ENCODE data around the gene C2orf49. TPM values are rescaled to one million over a fixed set of nuclear protein-coding genes. Genes with fewer than 3 reads are reported as not detected.

C2orf49 gene
- total and polyA plus RNA-seq, 2 of the 8 experiments (the other 6 are each of a cell fraction or from before 2014, with no cell fraction given) = 5.6 to 19.9 TPM

DNA sequence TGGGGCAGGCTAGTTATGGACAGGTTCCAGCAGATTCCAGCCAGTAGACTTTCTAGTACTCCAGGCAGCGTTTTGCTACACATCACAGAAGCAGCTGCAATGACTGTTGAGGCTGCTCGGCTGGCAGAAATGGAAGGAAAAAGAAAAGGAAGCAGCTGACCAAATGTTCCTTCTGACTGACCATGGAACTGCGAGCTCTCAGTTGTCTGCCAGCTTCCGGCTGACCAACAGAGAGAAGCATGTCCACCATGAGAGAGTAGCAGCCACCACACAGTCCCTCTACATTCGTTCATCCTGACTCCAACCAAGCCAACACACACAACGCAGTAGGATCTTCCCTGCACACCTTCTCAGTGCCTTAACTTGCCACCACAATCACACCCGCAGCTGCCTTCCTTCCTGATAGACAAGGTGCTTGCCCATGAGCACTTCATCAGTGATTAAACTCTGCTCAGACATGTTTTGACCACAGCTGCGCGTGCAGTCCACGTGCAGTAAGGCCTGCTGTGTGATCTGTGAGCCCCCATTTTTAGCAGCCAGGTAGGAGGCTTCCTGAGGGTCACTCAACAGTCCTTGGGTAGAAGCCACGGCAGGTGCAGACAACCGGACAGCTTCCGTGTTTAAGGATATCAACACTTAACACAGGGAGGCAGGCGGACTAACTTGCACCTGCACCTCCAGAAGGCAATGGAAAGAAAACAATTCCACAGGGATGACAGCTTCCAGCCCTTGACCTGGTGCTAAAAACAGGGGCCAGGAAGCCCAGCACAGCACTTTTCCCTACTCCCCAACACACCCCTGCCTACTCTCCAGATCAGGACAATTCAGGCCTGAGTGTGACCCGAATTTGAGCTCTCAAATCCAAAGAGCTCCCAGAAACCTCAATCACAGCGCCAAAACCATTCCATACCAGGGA lies 8.8 kb upstream of the C2orf49 start:
- peaks cover 3 to 56% of the 10 kb centered on the region in 2 experiments; a peak in 2 of 4 replicates for H3K79me2 ChIP-seq (ENCODE audit: control insufficient read depth in 1 of 2, insufficient read depth in 2 of 2, low read length in 2 of 2)
- H3K23ac ChIP-seq (ENCODE audit: insufficient read length) = no peak overlapping the region
- H2BK5ac ChIP-seq (ENCODE audit: low read depth, low read length) = peak overlapping the region; percentile 15; the same call in 1 of the 2 replicates
- H3K4me1 ChIP-seq (replicated peaks in 1 of 4; ENCODE audit: control insufficient read depth in 3 of 4, insufficient read depth in 4 of 4, low read length in 3 of 4) = peaks cover 5 to 12% (median 10%) of the 10 kb centered on the region in 4 experiments; a peak in 5 of 7 replicates
- H2BK15ac ChIP-seq (ENCODE audit: low read length) = peak overlapping the region; percentile 98; the same call in 1 of the 2 replicates
- H2BK12ac ChIP-seq (ENCODE audit: low read depth, low read length) = peak overlapping the region; percentile 82; the same call in 1 of the 2 replicates
- no peak overlapping the region; the same call in 1 of the 2 replicates for H2AK5ac ChIP-seq (ENCODE audit: low read depth, low read length)
- WGBS, 2 experiments (ENCODE audit: extremely low coverage in 1 of 2, insufficient coverage in 1 of 2, insufficient read length in 1 of 2, insufficient replicate concordance in 2 of 2, low coverage in 1 of 2, low lambda C conversion rate in 2 of 2, missing lambda C conversion rate in 1 of 2) = 78% methylated on average over 16 of the region's 16 CpGs; no CpG with 5 or more reads in 1 of the 2 experiments
- peak overlapping the region; percentile 95 to 98 for H3K4me2 ChIP-seq (ENCODE audit: insufficient read depth in 1 of 2, low read depth in 2 of 2, low read length in 2 of 2)
- H4K5ac ChIP-seq (ENCODE audit: insufficient read length, low read depth, low read length) = no peak overlapping the region
- peak overlapping the region; percentile 1 for H3K4ac ChIP-seq (replicated peaks; ENCODE audit: insufficient read length, low read depth, low read length)
- H2AFZ ChIP-seq (ENCODE audit: low read length) = peak overlapping the region; percentile 71; the same call in 1 of the 2 replicates
- no peak overlapping the region for H2BK120ac ChIP-seq (replicated peaks; ENCODE audit: low read depth, low read length)
- H3K56ac ChIP-seq (replicated peaks; ENCODE audit: insufficient read length, low read depth, low read length) = no peak overlapping the region
- no peak for DNase-seq (ENCODE audit: low read depth in 1 of 2, low spot score in 2 of 2)
- no peaks in the 10 kb centered on the region for H3K36me3 ChIP-seq (ENCODE audit: control insufficient read depth in 2 of 4, insufficient read depth in 4 of 4, low read length in 3 of 4)
- H2BK20ac ChIP-seq (ENCODE audit: low read length) = no peak overlapping the region
- H4K8ac ChIP-seq (ENCODE audit: extremely low read depth, insufficient read depth, low read length) = peak overlapping the region; percentile 19
- H3K4me3 ChIP-seq (ENCODE audit: extremely low read depth in 1 of 4, insufficient read depth in 2 of 4, low read depth in 3 of 4, low read length in 4 of 4) = peak overlapping the region; percentile 64 to 78 (median 74)
- no peak overlapping the region for H3K27ac ChIP-seq (ENCODE audit: low read depth, low read length)
- peak overlapping the region; percentile 25 for H4K91ac ChIP-seq (replicated peaks; ENCODE audit: insufficient read length, low read length)
- no peaks in the 10 kb centered on the region; a peak in 1 of 7 replicates for H3K27me3 ChIP-seq (replicated peaks in 1 of 4; ENCODE audit: control insufficient read depth in 3 of 4, extremely low read depth in 1 of 4, insufficient read depth in 3 of 4, low read length in 3 of 4)
- peaks cover 0 to 3% of the 10 kb centered on the region in 2 experiments for H4K20me1 ChIP-seq (replicated peaks in 1 of 2; ENCODE audit: control insufficient read depth in 1 of 2, insufficient read depth in 2 of 2, low read length in 2 of 2)
- peak overlapping the region; percentile 51; the same call in 1 of the 2 replicates for H3K18ac ChIP-seq (ENCODE audit: extremely low read depth, low read length)
- no peak overlapping the region for H3K14ac ChIP-seq (ENCODE audit: insufficient read length)
- H3K9ac ChIP-seq (replicated peaks in 1 of 4; ENCODE audit: extremely low read depth in 1 of 4, low read depth in 3 of 4, low read length in 3 of 4) = peak overlapping the region in 3 of 4 experiments; percentile 63 to 94 (median 67); a peak in 6 of 7 replicates
- FAIRE-seq = no peak
- no peak for TF ChIP-seq TEAD4 (IDR thresholded peaks at IDR 0.05; ENCODE audit: low read depth, low read length)
- TF ChIP-seq ZNF274 (IDR thresholded peaks at IDR 0.05; ENCODE audit: borderline replicate concordance, extremely low read depth, low read length) = no peak
- TF ChIP-seq POLR2A (IDR thresholded peaks at IDR 0.05; ENCODE audit: control extremely low read depth in 1 of 2, low read depth in 2 of 2, low read length in 2 of 2) = no peak; a peak in 1 of 3 replicates
- TF ChIP-seq TAF1 (IDR thresholded peaks at IDR 0.05; ENCODE audit: low read depth, low read length) = no peak
- TF ChIP-seq TAF7 (optimal IDR thresholded peaks at IDR 0.05; ENCODE audit: borderline replicate concordance, low read depth, low read length) = no peak
- no peak for TF ChIP-seq SP1 (IDR thresholded peaks at IDR 0.05; ENCODE audit: low read depth, low read length)
- H3K9me3 ChIP-seq (ENCODE audit: insufficient read depth in 2 of 2, low read depth in 1 of 2, low read length in 1 of 2) = no peaks in the 10 kb centered on the region
- ChIA-PET POLR2A (ENCODE audit: partially characterized antibody) (interaction anchor here (0.7 to 2.1 kb wide), 10 partner anchors 9 to 71 kb away, joined by 3 to 10 read pairs (median 3); partner anchors contain the start of gene C2orf49), CTCF (ENCODE audit: partially characterized antibody) (interaction anchor here (0.5 to 1.7 kb wide), 6 partner anchors 13 to 88 kb away, joined by 3 to 5 read pairs (median 4); no protein-coding TSS in a partner anchor)
- peaks cover 10% of the 10 kb centered on the region; the same call in 1 of the 2 replicates for H3K23me2 ChIP-seq (ENCODE audit: low read depth, low read length)
- peaks cover 17% of the 10 kb centered on the region for H3K79me1 ChIP-seq (ENCODE audit: low read depth, low read length)

All from H1 (cell line).